Activated CD4-positive, alpha-beta T cell treated with anti-CD3 and anti-CD28 coated beads for 4 hours (primary cell): ENCODE measurements around the gene RARB.

Source experiments
- DNase-seq, 2 donors: peaks; one replicate each; pipeline ENCODE4 v3.0.0-alpha.2; 2020

Gene RARB

GRCh38 chr3:25473246-25473645, 45.2 kb downstream of the RARB start:
- DNase-seq, result no peak

- DNase-seq, result no peak
Measured at GRCh38 chr3:25474052-25474451, 46.0 kb downstream of the RARB start.

DNA sequence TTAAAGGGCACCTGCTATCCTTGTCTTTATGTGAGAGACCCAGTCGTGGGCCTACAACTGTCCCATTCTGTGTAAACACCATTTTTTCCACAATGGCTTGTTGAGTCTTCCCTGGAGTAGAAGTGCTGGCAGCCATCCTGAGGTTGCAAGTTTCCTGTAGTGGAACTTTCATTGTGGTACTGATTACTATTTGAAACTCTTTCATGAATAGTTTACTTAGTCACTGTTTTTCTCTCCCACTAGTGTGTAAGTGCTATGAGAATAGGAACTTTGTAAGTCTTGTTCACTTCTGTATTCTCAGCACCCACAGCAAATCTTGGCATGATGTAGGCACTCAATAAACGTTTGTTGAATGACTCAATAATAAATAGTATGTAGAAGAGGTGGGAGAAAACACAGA, 48.6 kb downstream of the RARB start:
- no peak for DNase-seq

DNA sequence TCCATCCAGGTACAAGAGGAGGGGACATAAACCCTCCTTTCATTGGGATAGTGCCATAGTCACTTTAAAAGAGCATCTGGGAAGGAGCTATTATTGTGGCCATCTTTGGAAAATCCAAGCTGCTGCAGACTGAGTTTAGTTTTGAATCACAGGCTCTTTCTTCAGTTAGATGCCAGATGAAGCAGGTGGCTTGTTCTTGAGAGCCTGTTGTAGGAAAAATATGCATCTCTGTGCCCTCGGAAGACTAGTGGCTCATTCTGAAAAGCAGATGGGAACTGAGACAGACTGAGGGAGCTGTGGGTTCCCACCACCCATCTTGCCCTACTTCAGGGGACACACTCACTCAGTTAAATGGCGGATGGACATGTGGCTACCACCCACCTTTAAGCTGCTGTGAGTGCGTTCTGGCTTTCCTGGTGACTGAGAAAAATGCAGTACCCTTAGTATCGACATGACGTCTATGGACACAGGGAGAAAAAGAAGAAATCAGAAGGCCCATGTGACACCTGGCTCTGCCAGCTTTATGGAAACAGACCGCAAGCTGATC, 50.2 kb downstream of the RARB start:
- DNase-seq, result no peak

DNA sequence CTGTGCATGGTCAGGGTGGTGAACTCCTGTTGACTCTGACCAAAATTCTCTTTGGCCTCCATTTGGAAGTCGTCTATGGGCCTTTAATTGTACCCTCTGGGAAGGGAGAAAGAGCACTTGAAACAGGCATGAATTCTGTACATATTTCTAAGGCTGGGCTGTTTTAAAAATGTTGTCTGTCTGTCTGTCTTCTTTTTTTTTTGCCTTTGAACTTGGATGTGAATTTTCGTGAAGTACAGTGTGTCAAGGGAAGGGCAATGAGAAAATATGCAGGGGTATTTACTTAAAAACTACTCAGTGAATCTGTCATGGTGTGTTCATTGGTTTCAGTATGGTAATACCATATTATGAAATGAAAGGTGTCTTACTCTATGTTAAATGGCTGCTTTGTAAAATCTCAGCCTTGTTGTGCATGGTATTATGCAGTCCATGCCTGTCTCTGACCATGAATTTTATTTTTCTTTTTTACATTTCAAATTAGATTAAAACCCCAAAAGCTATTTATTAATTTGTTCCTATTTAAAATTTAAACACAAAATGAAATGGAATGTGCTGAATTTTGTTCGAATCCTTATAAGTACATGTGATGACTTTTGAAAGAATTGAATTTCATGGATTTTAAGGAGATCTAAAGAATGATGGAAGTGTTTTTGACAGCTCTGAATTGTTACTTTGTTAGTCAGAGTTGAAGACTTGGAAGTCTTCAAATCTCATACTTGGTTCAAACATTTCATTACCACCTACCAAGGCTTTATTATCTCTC, 51.1 kb downstream of the RARB start:
- no peak for DNase-seq

GRCh38 chr3:25479727-25480010, 51.6 kb downstream of the RARB start:
- no peak for DNase-seq

GRCh38 chr3:25480811-25481210, 52.7 kb downstream of the RARB start:
- DNase-seq, result no peak

DNA sequence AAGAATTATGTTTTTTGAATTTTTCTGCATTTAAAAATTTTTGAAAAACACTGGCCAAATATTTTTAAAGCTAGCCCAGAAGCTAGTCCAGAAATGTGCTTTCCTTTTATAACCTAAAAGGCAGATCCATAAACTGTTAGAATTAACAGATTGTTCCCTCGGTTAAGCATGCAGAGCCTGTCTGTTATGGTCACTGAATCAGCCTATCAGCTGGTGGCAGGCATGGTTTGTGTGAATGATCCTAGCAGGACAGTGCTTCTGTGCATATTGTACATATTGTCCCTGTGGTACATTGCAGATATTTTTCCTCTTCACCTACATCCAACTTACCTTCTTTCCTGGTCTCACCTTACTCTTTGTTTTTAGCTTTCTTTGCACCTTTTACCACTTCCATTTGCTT, 53.3 kb downstream of the RARB start:
- no peak for DNase-seq

DNA sequence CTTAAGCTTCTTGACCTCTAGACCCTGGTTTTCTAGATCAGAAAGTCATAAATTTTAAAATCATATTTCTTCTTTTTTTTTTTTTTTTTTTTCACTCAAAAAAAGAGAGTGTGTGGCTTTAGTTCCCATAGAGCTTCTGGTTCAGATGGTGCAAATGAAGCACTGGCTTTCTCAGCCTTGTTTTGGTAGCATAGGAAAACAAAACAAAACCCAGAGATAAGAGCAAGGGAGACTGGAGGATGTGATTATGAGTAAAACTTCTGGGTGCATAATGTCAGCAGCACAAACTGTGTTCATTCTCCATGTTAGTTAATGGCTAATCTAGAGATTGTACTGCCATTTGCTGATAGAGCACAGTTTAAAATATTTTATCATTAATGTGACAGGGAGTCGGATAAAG, 55.4 kb downstream of the RARB start:
- no peak for DNase-seq

GRCh38 chr3:25485673-25486072, 57.6 kb downstream of the RARB start:
- DNase-seq, result no peak

- no peak for DNase-seq
Measured at GRCh38 chr3:25486932-25487331, 58.9 kb downstream of the RARB start.

DNA sequence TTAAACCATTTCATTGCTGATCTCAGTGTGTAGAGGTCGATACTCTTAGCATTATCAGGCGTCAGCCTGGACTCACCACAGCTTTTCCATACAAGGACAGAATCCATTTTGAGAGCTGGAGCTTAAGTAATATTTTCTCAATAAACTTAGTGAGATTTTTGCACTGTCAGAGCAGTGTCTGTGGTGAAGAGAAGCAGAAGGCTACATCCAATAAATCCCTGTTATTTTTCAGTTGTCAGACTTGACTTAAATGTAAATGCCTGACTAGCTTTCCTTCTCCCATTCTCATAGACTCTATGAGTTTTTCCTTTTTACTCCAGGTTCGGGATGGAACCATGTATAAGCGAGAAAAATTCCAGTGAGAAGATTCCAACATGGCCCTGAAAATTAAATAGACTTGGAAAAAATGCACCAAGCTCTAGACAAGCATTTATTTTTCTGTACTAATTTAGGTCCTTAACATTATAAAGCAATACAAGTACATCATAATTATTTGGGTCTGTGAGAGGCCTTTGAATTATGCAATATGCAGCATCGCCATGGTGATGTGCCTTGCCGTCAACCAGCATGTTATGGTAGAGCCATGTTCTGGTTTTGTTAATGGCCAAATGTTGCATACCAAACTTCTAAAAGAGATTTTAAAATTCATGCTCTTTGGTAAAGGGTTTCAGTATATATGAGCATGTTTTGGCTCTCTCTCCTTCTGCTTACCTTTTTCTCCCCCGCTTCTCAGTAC, 62.0 kb downstream of the RARB start:
- no peak for DNase-seq

DNA sequence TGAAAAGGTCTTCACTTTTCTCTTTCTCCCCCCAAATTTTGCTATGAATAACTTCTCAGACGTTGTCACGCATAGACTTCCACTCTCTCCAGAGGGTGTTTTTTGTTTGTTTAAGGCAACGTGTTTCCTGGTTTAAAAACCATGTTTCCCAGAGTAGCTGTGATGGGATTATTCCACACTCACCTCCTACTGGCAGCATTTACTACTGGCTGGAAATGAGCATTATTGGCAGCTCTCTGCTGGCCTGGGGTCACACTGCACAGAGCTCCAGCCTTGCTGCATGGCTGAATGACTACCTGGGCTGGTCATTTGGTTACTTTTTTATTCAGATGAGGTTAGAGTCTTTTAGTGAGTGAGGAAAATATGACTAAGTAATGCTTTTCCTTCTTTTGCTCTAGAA, 65.2 kb downstream of the RARB start:
- DNase-seq, result no peak

DNA sequence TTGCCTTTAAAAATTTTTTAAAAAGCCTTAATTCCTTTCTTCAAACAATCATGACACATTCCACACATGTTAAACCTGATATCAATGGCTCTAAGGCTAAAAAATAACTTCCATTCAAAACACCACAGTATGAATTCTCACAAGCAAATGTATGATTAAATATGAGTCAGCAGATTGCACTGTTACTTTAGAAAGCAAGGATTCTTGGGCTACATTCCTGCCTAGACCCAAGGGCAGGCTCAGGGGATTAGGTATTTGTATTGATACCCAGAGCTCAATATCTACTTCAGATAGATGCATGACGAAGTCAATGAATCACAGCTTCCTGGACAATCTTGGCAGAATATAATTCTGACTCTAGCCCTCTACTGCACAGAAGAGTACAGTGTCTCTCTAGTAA, 65.7 kb downstream of the RARB start:
- no peak for DNase-seq

DNA sequence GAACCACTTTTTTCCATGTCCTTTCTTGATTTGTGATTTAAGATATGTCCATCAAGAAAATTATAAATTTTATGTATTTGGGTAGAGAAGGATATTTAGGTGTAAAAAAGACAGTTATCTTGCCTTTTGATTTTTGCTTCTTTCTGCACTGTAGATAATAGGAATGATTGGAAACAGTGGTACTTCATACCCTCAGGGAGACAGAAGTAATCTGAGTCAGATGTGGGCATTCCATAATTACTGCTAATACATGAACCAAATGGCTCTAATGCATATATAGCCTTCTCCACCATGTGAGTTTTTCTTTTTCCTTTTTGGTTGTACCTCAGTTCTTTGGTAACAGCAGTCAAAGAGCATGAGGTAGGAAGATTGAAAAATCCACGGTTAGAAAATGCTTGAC, 67.2 kb downstream of the RARB start:
- no peak for DNase-seq

DNA sequence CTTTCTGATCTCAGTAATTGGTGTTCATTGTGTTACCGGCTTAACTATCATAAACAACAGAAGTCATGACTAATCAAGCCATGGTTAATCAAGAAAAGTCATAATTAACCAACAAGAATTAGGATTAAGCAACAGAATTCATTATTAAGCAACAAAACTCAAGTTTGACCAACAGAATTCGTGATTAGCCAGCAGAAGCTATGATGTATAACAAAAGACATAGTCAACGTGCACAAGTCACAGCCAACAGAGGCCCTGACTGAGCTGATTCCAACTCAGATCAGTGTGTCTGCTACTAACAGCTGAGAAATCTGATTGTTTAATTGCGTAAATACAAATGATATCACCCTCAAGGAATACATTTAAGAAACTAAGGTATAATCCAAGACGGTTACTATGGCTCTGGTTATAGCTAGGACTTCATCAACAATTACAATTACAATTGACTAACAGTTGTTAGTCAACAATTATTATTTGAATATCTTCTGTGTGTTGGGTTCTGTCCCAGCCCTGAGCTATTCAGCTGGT, 67.7 kb downstream of the RARB start:
- no peak for DNase-seq

GRCh38 chr3:25497096-25497495, 69.0 kb downstream of the RARB start:
- DNase-seq, result no peak

GRCh38 chr3:25500706-25501210, 72.7 kb downstream of the RARB start:
- no peak for DNase-seq

GRCh38 chr3:25502233-25502632, 74.2 kb downstream of the RARB start:
- DNase-seq, result no peak

- DNase-seq, result no peak
Measured at GRCh38 chr3:25503898-25504301, 75.8 kb downstream of the RARB start.

- DNase-seq, result no peak
Measured at GRCh38 chr3:25505581-25505980, 77.5 kb downstream of the RARB start.

- no peak for DNase-seq
Measured at GRCh38 chr3:25507811-25508210, 79.7 kb downstream of the RARB start.

DNA sequence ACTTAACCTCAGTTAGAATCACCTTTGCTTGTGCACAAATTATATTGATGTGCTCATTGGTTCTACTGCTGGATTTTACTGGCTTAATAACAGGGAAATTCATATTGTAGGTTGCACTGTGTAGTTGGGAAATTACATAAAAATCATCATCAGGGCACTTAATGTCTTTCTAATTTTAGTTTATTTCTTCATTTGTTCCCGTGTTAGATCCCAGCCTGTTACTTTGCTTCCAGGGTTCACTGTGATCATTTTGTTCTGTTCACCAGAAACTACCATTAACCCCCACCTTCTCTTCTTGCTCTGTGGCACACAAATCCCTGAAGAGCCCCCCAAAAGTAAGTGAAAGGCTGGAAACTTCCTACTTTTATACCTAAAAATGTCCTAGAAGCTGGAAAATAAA, 80.4 kb downstream of the RARB start:
- DNase-seq, result no peak

DNA sequence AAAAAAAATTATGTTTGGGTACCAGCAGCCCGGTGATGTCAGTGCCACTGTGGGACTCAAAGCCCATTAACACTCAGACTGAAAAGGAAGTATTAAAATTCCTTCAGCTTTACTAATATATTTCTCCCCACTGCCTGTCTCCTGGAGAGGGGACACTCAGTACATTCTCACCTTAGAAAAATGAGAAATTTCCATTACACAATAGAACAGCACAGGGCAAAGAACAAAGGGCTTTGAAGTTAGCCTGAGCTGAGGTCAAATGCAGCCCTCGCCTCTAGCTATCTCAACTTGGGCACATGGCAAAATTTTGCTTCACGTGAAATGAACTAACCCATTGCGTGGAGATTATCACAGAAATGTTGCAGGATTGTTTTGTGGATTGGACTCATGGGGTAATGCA, 80.8 kb downstream of the RARB start:
- DNase-seq, result no peak
